K562 (cell line): ENCODE data around the gene COL9A3. TPM values are rescaled to one million over a fixed set of nuclear protein-coding genes. Genes with fewer than 3 reads are reported as not detected.
A peak's percentile ranks its signal among the peaks of the same experiment; 100 is the strongest.

Experiments used
- ATF7 ChIP-seq: fragments of 450-650 bp; IDR thresholded peaks from 2 replicates; pipeline ENCODE4 v1.7.1; 2014; ENCODE audit warnings: mild to moderate bottlenecking, moderate library complexity
- BCL6 ChIP-seq: fragments of 250-450 bp; sonication (Bioruptor Pico); IDR thresholded peaks from 2 replicates; pipeline ENCODE4 v1.4.0; 2020
- BHLHE40 ChIP-seq: IDR thresholded peaks from 2 replicates; pipeline ENCODE4 v1.6.1; 2011; ENCODE audit warnings: low read length, improper control_type of control experiment
- BMI1 ChIP-seq: fragments of 150-350 bp; IDR thresholded peaks from 2 replicates; pipeline ENCODE4 v1.6.1; 2014; ENCODE audit warnings: low read length
- CC2D1A ChIP-seq: fragments of 450-650 bp; IDR thresholded peaks from 2 replicates; pipeline ENCODE4 v1.6.1; 2017; ENCODE audit warnings: mild to moderate bottlenecking
- CHCHD3 ChIP-seq: fragments of 250-450 bp; sonication (Bioruptor Pico); IDR thresholded peaks from 2 replicates; pipeline ENCODE4 v2.1.2; 2022; ENCODE audit warnings: mild to moderate bottlenecking
- CHD1 ChIP-seq: fragments of 200-600 bp; sonication (generic); IDR thresholded peaks from one replicate; pipeline ENCODE4 v1.6.1; 2012; ENCODE audit warnings: mild to moderate bottlenecking, moderate library complexity, low read length, inconsistent platforms
- EGR1 ChIP-seq: fragments of 450-650 bp; conservative IDR thresholded peaks from 2 replicates; pipeline ENCODE4 v1.6.1; 2017; ENCODE audit warnings: mild to moderate bottlenecking
- FOXM1 ChIP-seq, 2 experiments: fragments of 450-650 bp in 1 of 2; sonication (generic) in 1 of 2; formaldehyde crosslinking in 1 of 2; IDR thresholded peaks; 2 replicates each; pipeline versions ENCODE4 v1.6.1 to v1.9.0; 2017 to 2022; ENCODE audit warnings: low read depth in 2 of 2, mild to moderate bottlenecking in 2 of 2, missing genetic modification reagents in 1 of 2, moderate library complexity in 1 of 2
- HINFP ChIP-seq: fragments of 450-650 bp; conservative IDR thresholded peaks from 2 replicates; pipeline ENCODE4 v1.6.1; 2016; ENCODE audit warnings: missing genetic modification characterization, low read depth, mild to moderate bottlenecking, control low read depth, missing compliant biosample characterization
- MAFG ChIP-seq: fragments of 450-650 bp; conservative IDR thresholded peaks from 2 replicates; pipeline ENCODE4 v1.6.1; 2016; ENCODE audit warnings: missing genetic modification characterization, missing compliant biosample characterization
- NRF1 ChIP-seq, 2 experiments: fragments of 450-650 bp; IDR thresholded peaks in 1 of 2; conservative IDR thresholded peaks in 1 of 2; 2 replicates each; pipeline ENCODE4 v1.6.1; 2014; ENCODE audit warnings: mild to moderate bottlenecking in 2 of 2
- PKNOX1 ChIP-seq: fragments of 450-650 bp; IDR thresholded peaks from 2 replicates; pipeline ENCODE4 v1.6.1; 2016
- POLR2AphosphoS5 ChIP-seq: IDR thresholded peaks from 2 replicates; pipeline ENCODE4 v1.6.1; 2011; ENCODE audit warnings: mild to moderate bottlenecking, low read depth, low read length, moderate library complexity; ENCODE audit not compliant: control insufficient read depth, insufficient read depth
- PTBP1 ChIP-seq: fragments of 200-400 bp; formaldehyde crosslinking; IDR thresholded peaks from 2 replicates; pipeline ENCODE4 v1.6.1; 2017; ENCODE audit warnings: low read depth, low read length
- RBFOX2 ChIP-seq: fragments of 200-400 bp; formaldehyde crosslinking; IDR thresholded peaks from 2 replicates; pipeline ENCODE4 v1.6.1; 2017; ENCODE audit warnings: low read depth, mild to moderate bottlenecking, low read length, moderate library complexity
- SMARCB1 ChIP-seq: IDR thresholded peaks from 2 replicates; pipeline ENCODE4 v1.6.1; 2011; ENCODE audit warnings: improper control_type of control experiment, low read depth; ENCODE audit not compliant: insufficient read length
- ZNF197 ChIP-seq: fragments of 200-800 bp; sonication (Bioruptor generic); IDR thresholded peaks from 2 replicates; pipeline ENCODE4 v1.6.1; 2016; ENCODE audit warnings: low read depth, missing genetic modification characterization, missing compliant biosample characterization
- ZNF57 ChIP-seq: fragments of 450-650 bp; formaldehyde crosslinking; IDR thresholded peaks from 2 replicates; pipeline ENCODE4 v1.4.0; 2020; ENCODE audit warnings: mild to moderate bottlenecking, moderate library complexity
- polyA plus RNA-seq, 8 experiments: library from polyadenylated mRNA; depleted of rRNA in 4 of 8; stranded (reverse) in 5 of 8; unstranded in 3 of 8; fragments of >200 nt; fragmentation: Nextera tagmentation in 2 of 8; fragmentation: Illumina TruSeq in 1 of 8; extraction: Ambion mirVana in 2 of 8; extraction: Trizol in 1 of 8; gene quantifications; 2 replicates each; pipeline versions ENCODE4 v1.2.1 to v1.2.3, GENCODE V29; 2011 to 2014; ENCODE audit warnings: inconsistent platforms in 1 of 8, missing spikeins in 1 of 8
- total RNA-seq, 7 experiments: library from RNA; depleted of rRNA in 6 of 7; stranded (reverse); fragments of >200 nt in 6 of 7; fragmentation: Illumina TruSeq in 2 of 7; extraction: Trizol in 2 of 7; gene quantifications; 2 replicates each; pipeline versions ENCODE4 v1.2.1 to v1.2.3, GENCODE V29; 2011 to 2021; ENCODE audit warnings: low replicate concordance in 1 of 7
- TF ChIP-seq, protein P1 (sequence below), 2 experiments: fragments of 450-650 bp; IDR thresholded peaks; 2 replicates each; pipeline ENCODE4 v1.6.1; 2016
- TF ChIP-seq, protein P2 (sequence below), 2 experiments: IDR thresholded peaks in 1 of 2; conservative IDR thresholded peaks in 1 of 2; 2 replicates each; pipeline ENCODE4 v1.6.1; 2016; ENCODE audit warnings: low read depth in 2 of 2, mild to moderate bottlenecking in 1 of 2, missing compliant biosample characterization in 1 of 2, missing genetic modification characterization in 1 of 2, moderate library complexity in 1 of 2

COL9A3 gene
- total and polyA plus RNA-seq, 9 of the 15 experiments (the other 6 are each of a cell fraction or from before 2014, with no cell fraction given), result 0.14 to 3.6 (median 0.88) TPM; not detected in 1

DNA sequence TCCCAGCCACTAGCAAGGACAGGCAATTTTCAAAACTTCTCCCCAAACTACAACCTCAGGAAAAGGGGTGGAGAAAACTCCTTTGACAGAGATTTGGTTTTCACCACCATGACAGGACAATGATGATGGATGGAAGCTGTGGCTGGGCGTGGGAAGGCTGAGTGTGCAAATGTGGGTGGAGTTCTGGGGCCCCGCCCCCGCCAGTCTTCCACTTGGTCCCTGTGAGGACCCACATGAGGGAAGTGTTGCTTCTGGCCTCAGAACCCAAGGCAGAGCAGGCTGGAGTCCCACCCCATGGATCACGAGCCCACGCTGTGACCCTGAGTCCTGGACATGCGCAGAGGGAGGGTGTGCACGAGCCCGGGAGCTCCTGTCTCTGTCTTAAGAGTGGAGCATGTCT is 42.1 kb upstream of the COL9A3 start (continued):
- TF ChIP-seq, protein P1, sequence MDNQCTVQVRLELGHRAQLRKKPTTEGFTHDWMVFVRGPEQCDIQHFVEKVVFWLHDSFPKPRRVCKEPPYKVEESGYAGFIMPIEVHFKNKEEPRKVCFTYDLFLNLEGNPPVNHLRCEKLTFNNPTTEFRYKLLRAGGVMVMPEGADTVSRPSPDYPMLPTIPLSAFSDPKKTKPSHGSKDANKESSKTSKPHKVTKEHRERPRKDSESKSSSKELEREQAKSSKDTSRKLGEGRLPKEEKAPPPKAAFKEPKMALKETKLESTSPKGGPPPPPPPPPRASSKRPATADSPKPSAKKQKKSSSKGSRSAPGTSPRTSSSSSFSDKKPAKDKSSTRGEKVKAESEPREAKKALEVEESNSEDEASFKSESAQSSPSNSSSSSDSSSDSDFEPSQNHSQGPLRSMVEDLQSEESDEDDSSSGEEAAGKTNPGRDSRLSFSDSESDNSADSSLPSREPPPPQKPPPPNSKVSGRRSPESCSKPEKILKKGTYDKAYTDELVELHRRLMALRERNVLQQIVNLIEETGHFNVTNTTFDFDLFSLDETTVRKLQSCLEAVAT (IDR thresholded peaks at IDR 0.05), result peak in 1 of 2 experiments; percentile 76; a peak in 2 of 4 replicates
- TF ChIP-seq ZNF57 (no peak), HINFP (tag) (peak; percentile 99), RBFOX2 (peak; percentile 4; the same call in 1 of the 2 replicates), POLR2AphosphoS5 (peak; percentile 59; the same call in 1 of the 2 replicates), CHD1 (no peak), NRF1 (conservative IDR thresholded peaks at IDR 0.05 in 1 of 2, IDR thresholded peaks at IDR 0.05 in 1 of 2) (peak; percentile 89 to 91), CHCHD3 (no peak), ATF7 (0 out of 2 replicates have a peak, but pooled peaks have one; percentile 28), ZNF197 (CRISPR knock-in tag) (no peak), CC2D1A (peak; percentile 99), BMI1 (no peak), BCL6 (CRISPR knock-in tag) (no peak), PTBP1 (no peak), MAFG (peak; percentile 41; the same call in 1 of the 2 replicates), PKNOX1 (peak; percentile 95), FOXM1 (IDR thresholded peaks at IDR 0.05; ENCODE audit: low read depth) (no peak), FOXM1 (CRISPR knock-in tag; IDR thresholded peaks at IDR 0.05; ENCODE audit: low read depth) (no peak), EGR1 (peak; percentile 86), BHLHE40 (peak; percentile 35; the same call in 1 of the 2 replicates), SMARCB1 (no peak)
- TF ChIP-seq, protein P2, sequence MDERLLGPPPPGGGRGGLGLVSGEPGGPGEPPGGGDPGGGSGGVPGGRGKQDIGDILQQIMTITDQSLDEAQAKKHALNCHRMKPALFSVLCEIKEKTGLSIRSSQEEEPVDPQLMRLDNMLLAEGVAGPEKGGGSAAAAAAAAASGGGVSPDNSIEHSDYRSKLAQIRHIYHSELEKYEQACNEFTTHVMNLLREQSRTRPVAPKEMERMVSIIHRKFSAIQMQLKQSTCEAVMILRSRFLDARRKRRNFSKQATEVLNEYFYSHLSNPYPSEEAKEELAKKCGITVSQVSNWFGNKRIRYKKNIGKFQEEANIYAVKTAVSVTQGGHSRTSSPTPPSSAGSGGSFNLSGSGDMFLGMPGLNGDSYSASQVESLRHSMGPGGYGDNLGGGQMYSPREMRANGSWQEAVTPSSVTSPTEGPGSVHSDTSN (CRISPR knock-in tag; IDR thresholded peaks at IDR 0.05; ENCODE audit: low read depth), result peak; percentile 52
- TF ChIP-seq, protein P2 (tag; conservative IDR thresholded peaks at IDR 0.05; ENCODE audit: low read depth), result peak; percentile 95
